Glutamatergic neuron (in vitro differentiated cells): ENCODE measurements around the gene TNFRSF12A. TPM values are rescaled to one million over a fixed set of nuclear protein-coding genes. Genes with fewer than 3 reads are reported as not detected.

Experiments
- DNase-seq: peaks from one replicate; pipeline ENCODE4 v3.0.0; 2022
- H3K27ac Mint-ChIP-seq: one replicate; pipeline ENCODE4 v1.8.0; 2020; ENCODE audit warnings: mild to moderate bottlenecking, mixed read lengths, inconsistent platforms; ENCODE audit not compliant: unreplicated experiment
- H3K27me3 Mint-ChIP-seq: one replicate; pipeline ENCODE4 v1.8.0; 2020; ENCODE audit warnings: mild to moderate bottlenecking, moderate library complexity, mixed read lengths, inconsistent platforms; ENCODE audit not compliant: unreplicated experiment
- H3K36me3 Mint-ChIP-seq: one replicate; pipeline ENCODE4 v1.8.0; 2020; ENCODE audit warnings: mild to moderate bottlenecking, mixed read lengths, inconsistent platforms; ENCODE audit not compliant: unreplicated experiment
- H3K4me1 Mint-ChIP-seq: one replicate; pipeline ENCODE4 v1.8.0; 2020; ENCODE audit warnings: mild to moderate bottlenecking, low read depth, mixed read lengths, inconsistent platforms; ENCODE audit not compliant: unreplicated experiment
- H3K4me3 Mint-ChIP-seq: one replicate; pipeline ENCODE4 v1.8.0; 2020; ENCODE audit warnings: mild to moderate bottlenecking, mixed read lengths, inconsistent platforms; ENCODE audit not compliant: unreplicated experiment
- H3K9me3 Mint-ChIP-seq: one replicate; pipeline ENCODE4 v1.8.0; 2020; ENCODE audit warnings: mild to moderate bottlenecking, moderate library complexity, mixed read lengths, inconsistent platforms; ENCODE audit not compliant: unreplicated experiment
- total RNA-seq: library from RNA; stranded (reverse); fragmentation: NEBNext Ultra II Directional; extraction: Animal tissue kit (Norgen Biotek cat#: 25700); gene quantifications from one replicate; pipeline ENCODE4 v1.2.1, GENCODE V29; 2021; ENCODE audit not compliant: unreplicated experiment
- TF ChIP-seq, protein P1 (sequence below): fragments of 200-600 bp; sonication (generic); IDR thresholded peaks from one replicate; pipeline ENCODE4 v1.5.0; 2021; ENCODE audit not compliant: partially characterized antibody, unreplicated experiment

TNFRSF12A gene
- total RNA-seq, 1 donor from 2014 or later, result 4.2 TPM

DNA sequence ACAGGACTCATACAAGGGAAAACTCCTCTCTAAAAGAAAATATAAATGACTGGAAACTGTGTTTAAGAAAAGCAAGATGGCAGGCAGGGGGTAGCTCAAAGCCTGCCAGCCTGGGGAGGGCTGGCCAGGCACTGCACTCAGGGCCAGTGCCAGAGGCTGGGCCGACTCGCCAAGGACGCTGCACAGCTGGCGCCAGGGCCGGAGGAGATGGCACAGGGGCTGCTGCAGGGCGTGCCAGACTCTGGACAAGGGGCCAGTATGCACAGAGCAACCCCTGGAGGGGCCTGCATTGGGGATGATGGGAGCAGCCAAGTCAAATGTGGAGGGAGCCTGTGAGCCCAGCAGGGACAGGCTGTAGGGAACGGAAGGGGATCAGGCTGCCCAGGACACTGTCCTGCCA is 44.0 kb upstream of the TNFRSF12A start:
- no peak overlapping the region for H3K4me3 Mint-ChIP-seq
- peaks cover 5% of the 10 kb centered on the region for H3K4me1 Mint-ChIP-seq
- no peak for DNase-seq
- peaks cover 2% of the 10 kb centered on the region for H3K27me3 Mint-ChIP-seq
- TF ChIP-seq, protein P1, sequence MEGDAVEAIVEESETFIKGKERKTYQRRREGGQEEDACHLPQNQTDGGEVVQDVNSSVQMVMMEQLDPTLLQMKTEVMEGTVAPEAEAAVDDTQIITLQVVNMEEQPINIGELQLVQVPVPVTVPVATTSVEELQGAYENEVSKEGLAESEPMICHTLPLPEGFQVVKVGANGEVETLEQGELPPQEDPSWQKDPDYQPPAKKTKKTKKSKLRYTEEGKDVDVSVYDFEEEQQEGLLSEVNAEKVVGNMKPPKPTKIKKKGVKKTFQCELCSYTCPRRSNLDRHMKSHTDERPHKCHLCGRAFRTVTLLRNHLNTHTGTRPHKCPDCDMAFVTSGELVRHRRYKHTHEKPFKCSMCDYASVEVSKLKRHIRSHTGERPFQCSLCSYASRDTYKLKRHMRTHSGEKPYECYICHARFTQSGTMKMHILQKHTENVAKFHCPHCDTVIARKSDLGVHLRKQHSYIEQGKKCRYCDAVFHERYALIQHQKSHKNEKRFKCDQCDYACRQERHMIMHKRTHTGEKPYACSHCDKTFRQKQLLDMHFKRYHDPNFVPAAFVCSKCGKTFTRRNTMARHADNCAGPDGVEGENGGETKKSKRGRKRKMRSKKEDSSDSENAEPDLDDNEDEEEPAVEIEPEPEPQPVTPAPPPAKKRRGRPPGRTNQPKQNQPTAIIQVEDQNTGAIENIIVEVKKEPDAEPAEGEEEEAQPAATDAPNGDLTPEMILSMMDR, result no peak
- no peaks in the 10 kb centered on the region for H3K9me3 Mint-ChIP-seq
- no peaks in the 10 kb centered on the region for H3K36me3 Mint-ChIP-seq
- no peak overlapping the region for H3K27ac Mint-ChIP-seq

DNA sequence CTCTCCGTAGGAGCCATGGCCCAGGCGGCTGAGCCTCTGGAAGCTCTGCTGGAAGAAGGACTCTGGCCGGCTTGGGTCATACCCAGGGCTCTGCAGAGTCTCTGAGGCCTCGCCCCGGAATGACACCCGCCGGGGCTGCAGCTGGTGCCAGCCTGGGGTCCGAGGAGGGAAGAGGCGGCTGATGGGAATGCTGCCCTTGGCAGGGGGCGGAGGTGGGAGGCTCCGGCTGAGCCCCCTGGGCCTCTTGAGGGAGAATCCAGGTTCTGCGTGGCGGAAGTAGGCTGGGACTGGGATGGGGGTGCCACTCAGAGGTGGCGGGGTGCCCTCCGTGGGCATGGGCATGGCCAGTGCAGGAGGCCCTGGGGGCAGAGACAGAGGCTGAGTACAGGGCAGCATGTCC is 43.5 kb upstream of the TNFRSF12A start:
- no peak overlapping the region for H3K27ac Mint-ChIP-seq
- TF ChIP-seq, protein P1, result no peak
- DNase-seq, result no peak
- no peaks in the 10 kb centered on the region for H3K9me3 Mint-ChIP-seq
- peaks cover 7% of the 10 kb centered on the region for H3K4me1 Mint-ChIP-seq
- H3K27me3 Mint-ChIP-seq, result peaks cover 2% of the 10 kb centered on the region
- H3K4me3 Mint-ChIP-seq, result no peak overlapping the region
- no peaks in the 10 kb centered on the region for H3K36me3 Mint-ChIP-seq

GRCh38 chr16:2977440-2977839 is 42.7 kb upstream of the TNFRSF12A start:
- Mint-ChIP-seq H3K4me1 (peaks cover 8% of the 10 kb centered on the region), H3K36me3 (no peaks in the 10 kb centered on the region), H3K9me3 (no peaks in the 10 kb centered on the region), H3K27me3 (peaks cover 2% of the 10 kb centered on the region), H3K27ac (no peak overlapping the region), H3K4me3 (no peak overlapping the region)
- no peak for DNase-seq
- TF ChIP-seq, protein P1, result no peak

DNA sequence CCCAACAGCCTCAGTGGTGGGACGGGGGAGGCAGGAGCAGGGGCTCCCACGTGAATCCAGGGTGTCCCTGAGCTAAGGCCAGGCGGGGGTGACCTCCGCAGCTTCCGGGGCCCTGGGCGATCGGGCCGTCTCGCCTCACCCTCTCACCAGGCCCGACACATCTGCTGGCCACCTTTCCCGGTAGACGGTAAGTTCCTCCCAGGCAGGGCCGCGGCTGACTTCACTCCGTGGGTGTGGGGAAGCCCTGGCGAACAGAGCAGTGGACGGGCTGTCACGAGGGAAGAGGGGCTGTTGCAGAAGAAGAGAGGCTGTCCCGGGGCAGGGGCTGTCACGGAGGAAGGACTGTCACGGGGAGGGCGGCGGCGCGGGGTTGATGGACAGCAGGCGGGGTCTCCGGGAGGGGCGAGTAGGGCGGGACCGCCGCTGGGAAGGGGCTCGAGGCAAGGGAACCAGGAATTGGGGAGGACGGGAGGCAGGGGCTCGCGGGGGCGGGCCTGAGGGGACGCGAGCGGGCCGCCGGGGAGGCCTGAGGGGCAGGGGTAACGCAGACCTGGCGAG is 40.4 kb upstream of the TNFRSF12A start:
- TF ChIP-seq, protein P1, result no peak
- peaks cover 5% of the 10 kb centered on the region for H3K4me1 Mint-ChIP-seq
- peak overlapping the region; percentile 65 for H3K4me3 Mint-ChIP-seq
- peaks cover 3% of the 10 kb centered on the region for H3K9me3 Mint-ChIP-seq
- no peak for DNase-seq
- peaks cover 3% of the 10 kb centered on the region for H3K27me3 Mint-ChIP-seq
- H3K27ac Mint-ChIP-seq, result no peak overlapping the region
- no peaks in the 10 kb centered on the region for H3K36me3 Mint-ChIP-seq

GRCh38 chr16:2980227-2981176 is 39.7 kb upstream of the TNFRSF12A start, which contains the start of gene PKMYT1:
PKMYT1 (minus strand) TSS chr16:2980446; CDS start chr16:2979657, 789 bp downstream.
- H3K27ac Mint-ChIP-seq, result peak within 1 kb of the TSS; percentile 59

More at GRCh38 chr16:2980227-2981176, 39.7 kb upstream of the TNFRSF12A start, which contains the start of gene PKMYT1:
- Mint-ChIP-seq H3K4me1 (peaks cover 5% of the 10 kb centered on the region), H3K4me3 (peak within 1 kb of the TSS; percentile 68), H3K27me3 (peaks cover 5% of the 10 kb centered on the region), H3K9me3 (peaks cover 3% of the 10 kb centered on the region), H3K36me3 (no peaks in the 10 kb centered on the region)
- TF ChIP-seq, protein P1, result no peak
- DNase-seq, result peak; percentile 93
